ENCODE measurements around the gene EXOSC2. TPM values are rescaled to one million over a fixed set of nuclear protein-coding genes. Genes with fewer than 3 reads are reported as not detected.
"Not testable (repeated sequence)": the region's sequence is repeated elsewhere in the genome, so short reads cannot be mapped to it uniquely, and the experiment has no call there.

The EXOSC2 gene
- total RNA-seq, 8 experiments from 2014 or later: 18.5 to 59.3 (median 28.7) TPM

- peak in 5 of 8 experiments; percentile 39 to 58 (median 48) for ATAC-seq (replicated peaks in 6 of 8)
- Histone ChIP-seq H3K27ac (peak overlapping the region in 1 of 2 donors; percentile 5), H3K4me1 (replicated peaks in 1 of 2) (peaks cover 7 to 14% of the 10 kb centered on the region in 2 donors), H3K4me3 (no peak overlapping the region)
- in situ Hi-C loops (cut with MboI; ENCODE audit: low pct_unique_long_range_greater_than_20kb in 2 of 9, low sequenced_read_pairs in 9 of 9, unreplicated experiment in 9 of 9): no loop called here
- WGBS, 10 experiments: 68 to 91% (median 80%) methylated on average over 1 to 10 of the region's 12 CpGs; no CpG with 5 or more reads in 3 of the 10 experiments
Observed at GRCh38 chr9:130672933-130673615, 20.5 kb upstream of the EXOSC2 start.

- H3K27ac ChIP-seq: no peak overlapping the region
- no peak overlapping the region for H3K4me3 ChIP-seq
- ATAC-seq (replicated peaks in 6 of 8): peak in 1 of 8 experiments; percentile 9
- H3K4me1 ChIP-seq (replicated peaks in 1 of 2): peaks cover 7 to 9% of the 10 kb centered on the region in 2 donors
- in situ Hi-C loops (cut with MboI; ENCODE audit: low pct_unique_long_range_greater_than_20kb in 2 of 9, low sequenced_read_pairs in 9 of 9, unreplicated experiment in 9 of 9): loop anchor here in 5 of 9 experiments (25.0 kb wide), 2 partner anchors 188 to 213 kb away; no protein-coding TSS in a partner anchor
- WGBS, 10 experiments: 100% methylated on average over 1 of the region's 13 CpGs; no CpG with 5 or more reads in 9 of the 10 experiments
Observed at GRCh38 chr9:130675396-130675795, 18.2 kb upstream of the EXOSC2 start.

- in situ Hi-C loops (cut with MboI; ENCODE audit: low pct_unique_long_range_greater_than_20kb in 2 of 9, low sequenced_read_pairs in 9 of 9, unreplicated experiment in 9 of 9): loop anchor here in 5 of 9 experiments (25.0 kb wide), 2 partner anchors 190 to 215 kb away; no protein-coding TSS in a partner anchor
- no peak for ATAC-seq (replicated peaks in 6 of 8)
- peaks cover 9 to 10% of the 10 kb centered on the region in 2 donors for H3K4me1 ChIP-seq (replicated peaks in 1 of 2)
Observed at GRCh38 chr9:130677252-130677651, 16.3 kb upstream of the EXOSC2 start.

GRCh38 chr9:130680836-130681768 lies 12.5 kb upstream of the EXOSC2 start:
- WGBS, 10 experiments: 0 to 13% (median 4%) methylated on average over 1 to 20 of the region's 116 CpGs; no CpG with 5 or more reads in 5 of the 10 experiments
- H3K27ac ChIP-seq: peak overlapping the region; percentile 37 to 79
- in situ Hi-C loops (cut with MboI; ENCODE audit: low pct_unique_long_range_greater_than_20kb in 2 of 9, low sequenced_read_pairs in 9 of 9, unreplicated experiment in 9 of 9): loop anchor here in 8 of 9 experiments (10.0 to 25.0 kb wide), 4 partner anchors 194 to 226 kb away; no protein-coding TSS in a partner anchor
- peaks cover 0 to 4% of the 10 kb centered on the region in 2 donors for H3K4me1 ChIP-seq (replicated peaks in 1 of 2)
- peak overlapping the region; percentile 36 to 57 (median 47) for H3K4me3 ChIP-seq
- ATAC-seq (replicated peaks in 6 of 8): peak; percentile 78 to 87 (median 80)

More at GRCh38 chr9:130677252-130677651, 16.3 kb upstream of the EXOSC2 start:
- no peak overlapping the region for H3K27ac ChIP-seq
- WGBS, 10 experiments: 60 to 92% (median 76%) methylated on average over 1 to 7 of the region's 7 CpGs; no CpG with 5 or more reads in 5 of the 10 experiments
- no peak overlapping the region for H3K4me3 ChIP-seq

- Histone ChIP-seq H3K4me1 (replicated peaks in 1 of 2) (peaks cover 0 to 4% of the 10 kb centered on the region in 2 donors), H3K27ac (peak overlapping the region in 1 of 2 donors; percentile 79), H3K4me3 (peak overlapping the region; percentile 36 to 57 (median 47))
- peak; percentile 32 to 56 (median 46) for ATAC-seq (replicated peaks in 6 of 8)
- in situ Hi-C loops (cut with MboI; ENCODE audit: low pct_unique_long_range_greater_than_20kb in 2 of 9, low sequenced_read_pairs in 9 of 9, unreplicated experiment in 9 of 9): loop anchor here in 8 of 9 experiments (10.0 to 25.0 kb wide), 4 partner anchors 195 to 227 kb away; no protein-coding TSS in a partner anchor
- whole genome bisulfite sequencing, 10 experiments: 0 to 18% (median 4%) methylated on average over 3 to 16 of the region's 45 CpGs; no CpG with 5 or more reads in 5 of the 10 experiments
Observed at GRCh38 chr9:130681769-130682420, 11.7 kb upstream of the EXOSC2 start.

GRCh38 chr9:130682421-130683121 lies 11.0 kb upstream of the EXOSC2 start:
- Histone ChIP-seq H3K4me3 (peak overlapping the region in 3 of 5 donors; percentile 47 to 57 (median 52)), H3K27ac (no peak overlapping the region), H3K4me1 (replicated peaks in 1 of 2) (peaks cover 0 to 4% of the 10 kb centered on the region in 2 donors)
- in situ Hi-C loops (cut with MboI; ENCODE audit: low pct_unique_long_range_greater_than_20kb in 2 of 9, low sequenced_read_pairs in 9 of 9, unreplicated experiment in 9 of 9): loop anchor here in 8 of 9 experiments (10.0 to 25.0 kb wide), 4 partner anchors 195 to 228 kb away; no protein-coding TSS in a partner anchor
- peak; percentile 18 to 54 (median 34) for ATAC-seq (replicated peaks in 6 of 8)
- 0 to 25% (median 3%) methylated on average over 1 to 17 of the region's 22 CpGs; no CpG with 5 or more reads in 1 of the 10 experiments for WGBS, 10 experiments

- H3K27ac ChIP-seq: no peak overlapping the region
- no peak overlapping the region for H3K4me3 ChIP-seq
- peaks cover 0 to 4% of the 10 kb centered on the region in 2 donors for H3K4me1 ChIP-seq (replicated peaks in 1 of 2)
- in situ Hi-C loops (cut with MboI; ENCODE audit: low pct_unique_long_range_greater_than_20kb in 2 of 9, low sequenced_read_pairs in 9 of 9, unreplicated experiment in 9 of 9): loop anchor here in 8 of 9 experiments (10.0 to 25.0 kb wide), 4 partner anchors 198 to 230 kb away; no protein-coding TSS in a partner anchor
- no peak for ATAC-seq (replicated peaks in 6 of 8)
Observed at GRCh38 chr9:130685104-130685503, 8.5 kb upstream of the EXOSC2 start.

GRCh38 chr9:130685945-130686344 lies 7.6 kb upstream of the EXOSC2 start:
- in situ Hi-C loops (cut with MboI; ENCODE audit: low pct_unique_long_range_greater_than_20kb in 2 of 9, low sequenced_read_pairs in 9 of 9, unreplicated experiment in 9 of 9): loop anchor here in 8 of 9 experiments (10.0 to 25.0 kb wide), 4 partner anchors 199 to 231 kb away; no protein-coding TSS in a partner anchor
- not testable (repeated sequence) for H3K4me3 ChIP-seq; H3K4me1 ChIP-seq (replicated peaks in 1 of 2); H3K27ac ChIP-seq; ATAC-seq (replicated peaks in 6 of 8)
- WGBS, 10 experiments: 80 to 100% (median 100%) methylated on average over 1 to 3 of the region's 11 CpGs; no CpG with 5 or more reads in 7 of the 10 experiments

- ATAC-seq (replicated peaks in 6 of 8): no peak
- WGBS, 10 experiments: 90 to 100% methylated on average over 1 to 2 of the region's 2 CpGs; no CpG with 5 or more reads in 8 of the 10 experiments
- H3K4me1 ChIP-seq (replicated peaks in 1 of 2): peaks cover under 1 to 4% of the 10 kb centered on the region in 2 donors
- H3K27ac ChIP-seq: no peak overlapping the region
- in situ Hi-C loops (cut with MboI; ENCODE audit: low pct_unique_long_range_greater_than_20kb in 2 of 9, low sequenced_read_pairs in 9 of 9, unreplicated experiment in 9 of 9): loop anchor here in 8 of 9 experiments (10.0 to 25.0 kb wide), 4 partner anchors 200 to 233 kb away; no protein-coding TSS in a partner anchor
- no peak overlapping the region for H3K4me3 ChIP-seq
Observed at GRCh38 chr9:130687615-130688014, 6.0 kb upstream of the EXOSC2 start.

GRCh38 chr9:130688072-130688471 lies 5.5 kb upstream of the EXOSC2 start:
- peaks cover 5 to 8% of the 10 kb centered on the region in 2 donors for H3K4me1 ChIP-seq (replicated peaks in 1 of 2)
- no peak overlapping the region for H3K4me3 ChIP-seq
- ATAC-seq (replicated peaks in 6 of 8): no peak
- in situ Hi-C loops (cut with MboI; ENCODE audit: low pct_unique_long_range_greater_than_20kb in 2 of 9, low sequenced_read_pairs in 9 of 9, unreplicated experiment in 9 of 9): loop anchor here in 8 of 9 experiments (10.0 to 25.0 kb wide), 4 partner anchors 201 to 233 kb away; no protein-coding TSS in a partner anchor
- H3K27ac ChIP-seq: no peak overlapping the region
- WGBS, 10 experiments: 58 to 100% (median 89%) methylated on average over 1 to 5 of the region's 5 CpGs; no CpG with 5 or more reads in 5 of the 10 experiments

GRCh38 chr9:130689572-130689936 lies 4.0 kb upstream of the EXOSC2 start:
- in situ Hi-C loops (cut with MboI; ENCODE audit: low pct_unique_long_range_greater_than_20kb in 2 of 9, low sequenced_read_pairs in 9 of 9, unreplicated experiment in 9 of 9): loop anchor here in 8 of 9 experiments (10.0 to 25.0 kb wide), 4 partner anchors 202 to 235 kb away; no protein-coding TSS in a partner anchor
- no peak overlapping the region for H3K27ac ChIP-seq
- peak in 2 of 8 experiments; percentile 2 to 4 for ATAC-seq (replicated peaks in 6 of 8)
- no peak overlapping the region for H3K4me3 ChIP-seq
- H3K4me1 ChIP-seq (replicated peaks in 1 of 2): peaks cover 8 to 10% of the 10 kb centered on the region in 2 donors
- WGBS, 10 experiments: 0 to 33% (median 17%) methylated on average over 1 of the region's 1 CpG; no CpG with 5 or more reads in 4 of the 10 experiments

All from motor neuron (in vitro differentiated cells).